AG08395 (cell line): ENCODE data around the gene HAAO.
A peak's percentile ranks its signal among the peaks of the same experiment; 100 is the strongest.
"Not testable (repeated sequence)": the region's sequence is repeated elsewhere in the genome, so short reads cannot be mapped to it uniquely, and the experiment has no call there.

Experiments used
- DNase-seq: peaks from one replicate; pipeline ENCODE4 v3.0.0; 2012; ENCODE audit warnings: mixed read lengths, low spot score

Gene HAAO

DNA sequence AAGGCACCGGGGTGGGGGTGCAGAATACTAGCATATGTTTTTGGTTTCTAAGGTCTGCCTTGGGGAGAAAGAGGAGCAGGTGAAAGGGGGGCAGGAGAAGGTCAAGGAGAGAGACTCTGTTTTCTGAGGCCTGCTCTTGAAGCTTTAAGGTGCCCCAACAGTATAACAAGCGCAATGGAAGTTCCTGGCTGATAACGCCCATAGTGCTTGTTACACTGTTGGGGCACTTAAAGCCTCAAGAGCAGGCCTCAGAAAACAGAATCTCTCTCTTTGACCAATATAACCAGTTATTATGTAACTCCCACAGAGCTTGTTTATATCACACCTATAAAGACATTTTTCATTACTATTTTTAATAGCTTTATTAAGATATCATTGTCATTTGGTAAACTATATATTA lies 45.0 kb downstream of the HAAO start:
- no peak for DNase-seq

DNA sequence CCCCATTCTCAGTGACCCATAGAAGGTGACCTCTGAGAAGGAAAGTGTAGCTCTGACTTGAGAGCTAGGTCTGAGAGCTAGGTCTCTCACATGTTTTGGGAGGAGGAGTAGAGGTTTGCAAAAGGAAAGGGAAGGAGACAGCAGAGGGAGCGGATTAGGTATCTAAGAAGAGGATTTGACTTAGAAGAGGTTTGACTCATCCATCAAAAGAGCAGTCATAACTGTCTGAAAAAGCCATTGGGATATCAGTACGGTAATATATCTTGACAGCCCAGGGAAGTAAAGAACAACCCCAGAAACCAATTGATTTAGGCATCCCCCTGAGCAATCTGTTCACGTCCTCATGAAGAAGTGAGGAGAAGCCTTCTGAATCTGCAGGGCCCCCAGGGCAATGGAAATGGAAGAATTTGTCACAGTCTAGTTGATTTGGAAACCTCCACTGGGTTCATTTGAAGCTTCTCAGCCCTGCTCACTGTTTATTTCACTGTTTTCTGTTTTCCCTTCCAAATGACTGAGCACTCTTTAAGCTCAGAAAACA lies 47.8 kb downstream of the HAAO start:
- no peak for DNase-seq

DNA sequence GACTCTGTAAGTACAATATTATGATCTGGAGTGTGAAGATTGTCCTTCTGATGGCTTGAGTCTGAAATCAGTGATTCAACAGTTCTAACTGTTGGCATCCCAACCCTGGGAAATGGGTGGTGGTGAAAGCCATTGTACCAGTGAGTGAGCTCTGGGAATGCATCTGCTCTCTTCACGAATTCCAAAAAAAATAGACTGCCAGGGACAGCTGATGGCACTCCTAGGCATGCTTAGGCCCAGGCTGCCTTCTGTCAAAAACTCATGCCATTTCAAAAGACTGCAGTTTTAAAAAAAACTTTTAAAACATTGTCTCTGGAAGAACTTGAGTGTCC lies 48.8 kb downstream of the HAAO start:
- DNase-seq: no peak

DNA sequence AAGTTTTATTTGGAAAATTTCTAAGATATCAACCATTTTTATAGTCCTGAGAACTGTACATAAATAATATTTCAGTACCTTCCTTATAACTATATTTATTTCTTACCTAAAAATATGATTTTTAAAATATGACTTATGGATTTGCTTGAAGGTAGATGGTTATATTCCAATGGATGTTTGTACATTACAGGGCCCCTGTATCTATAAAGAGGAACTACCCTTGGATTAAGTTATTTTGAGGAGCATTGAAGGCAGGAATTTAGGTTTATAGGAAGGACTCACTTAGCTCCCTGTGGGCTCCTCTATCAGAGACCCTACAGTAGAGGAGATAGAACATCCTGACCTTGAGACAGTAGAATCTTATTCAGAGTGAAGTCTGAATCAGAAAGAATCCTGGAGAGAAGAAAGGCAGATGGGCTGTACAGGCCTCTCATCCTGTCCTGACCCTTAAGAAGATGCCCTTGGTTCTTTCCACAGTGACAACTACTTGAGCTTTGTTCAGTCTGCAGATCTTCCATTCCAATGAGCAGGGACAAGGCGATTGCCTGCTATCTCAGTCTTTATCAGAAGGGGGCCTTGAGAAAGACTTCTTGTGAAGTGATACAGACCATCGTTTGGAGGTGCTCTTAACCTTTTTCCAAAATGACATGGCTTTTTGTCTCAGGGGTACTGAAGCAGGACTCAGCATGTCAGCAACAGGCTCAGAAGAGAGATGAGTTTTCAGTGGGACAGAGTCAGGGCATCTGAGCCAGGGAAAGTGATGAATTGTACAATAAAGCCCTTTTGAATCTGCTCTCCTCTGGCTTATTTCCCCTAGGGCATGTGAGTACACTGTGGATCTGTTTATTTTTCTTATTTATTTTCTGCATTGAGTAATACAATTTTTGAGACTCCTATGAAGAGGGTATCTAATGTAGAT lies 49.4 kb downstream of the HAAO start:
- no peak for DNase-seq

DNA sequence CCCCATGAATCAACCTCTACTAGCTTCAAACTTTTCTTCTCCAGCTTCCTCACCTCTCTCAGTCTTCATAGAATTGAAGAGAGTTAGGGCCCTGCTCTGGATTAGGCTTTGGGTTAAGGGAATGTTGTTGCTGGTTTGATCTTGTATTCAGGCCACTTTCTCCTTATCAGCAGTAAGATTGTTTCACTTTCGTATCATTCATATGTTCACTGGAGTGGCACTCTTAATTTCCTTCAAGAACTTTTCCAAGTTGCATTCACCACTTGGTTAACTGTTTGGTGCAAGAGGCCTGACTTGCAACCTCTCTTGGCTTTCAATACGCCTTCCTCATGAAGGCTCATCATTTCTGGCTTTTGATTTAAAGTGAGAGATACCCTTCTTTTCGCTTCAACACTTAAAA lies 51.2 kb downstream of the HAAO start:
- no peak for DNase-seq

DNA sequence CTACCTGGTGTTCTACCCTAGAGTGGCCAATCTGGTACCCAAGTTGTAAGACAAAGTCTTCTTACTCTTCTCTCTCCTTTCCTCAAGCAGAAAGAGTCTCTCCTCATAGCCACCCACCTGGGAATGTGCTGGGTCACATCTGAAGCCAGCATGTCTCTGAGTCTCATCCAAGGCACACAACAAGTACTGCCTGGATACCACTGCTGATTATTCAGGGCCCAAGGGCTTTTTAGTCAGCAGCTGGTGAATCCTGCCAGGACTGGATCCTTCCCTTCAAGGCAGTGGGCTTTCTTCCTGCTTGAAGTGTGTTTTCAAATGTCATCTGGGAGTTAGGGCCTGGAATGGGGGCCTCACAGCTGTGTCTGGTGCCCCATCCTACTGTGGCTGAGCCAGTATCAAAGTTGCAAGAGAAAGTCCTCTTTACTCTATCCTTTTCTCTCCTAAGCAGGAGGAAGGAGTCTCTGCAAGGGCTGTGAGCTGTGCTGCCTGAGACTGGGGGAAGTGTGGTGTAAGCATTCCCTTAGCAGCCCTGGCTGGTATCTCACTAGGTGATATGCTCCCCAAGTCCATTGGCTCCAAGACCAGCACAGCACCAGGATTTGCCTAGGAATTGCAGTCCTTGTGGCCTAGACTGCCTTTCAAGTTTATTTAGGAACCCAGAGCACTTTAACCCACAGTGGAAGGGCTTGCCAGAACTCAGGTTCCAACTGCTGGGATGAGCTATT lies 55.6 kb downstream of the HAAO start:
- DNase-seq: no peak

DNA sequence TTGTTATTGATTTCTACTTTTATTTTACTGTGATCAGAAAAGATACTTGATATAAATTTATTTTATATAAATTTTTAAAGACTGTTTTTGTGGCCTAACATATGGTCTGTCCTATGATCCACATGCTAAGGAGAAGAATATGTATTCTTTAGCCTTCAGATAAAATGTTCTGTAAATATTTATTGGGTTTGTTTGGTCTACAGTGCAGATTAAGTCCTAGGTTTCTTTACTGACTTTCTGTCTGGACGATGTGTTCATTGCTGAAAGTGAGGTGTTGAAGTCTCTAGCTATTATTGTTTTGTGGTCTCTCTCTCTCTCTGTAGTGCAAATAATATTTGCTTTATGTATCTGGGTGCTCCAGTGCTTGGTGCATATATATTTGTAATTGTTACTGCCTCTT lies 58.5 kb downstream of the HAAO start:
- DNase-seq: no peak

DNA sequence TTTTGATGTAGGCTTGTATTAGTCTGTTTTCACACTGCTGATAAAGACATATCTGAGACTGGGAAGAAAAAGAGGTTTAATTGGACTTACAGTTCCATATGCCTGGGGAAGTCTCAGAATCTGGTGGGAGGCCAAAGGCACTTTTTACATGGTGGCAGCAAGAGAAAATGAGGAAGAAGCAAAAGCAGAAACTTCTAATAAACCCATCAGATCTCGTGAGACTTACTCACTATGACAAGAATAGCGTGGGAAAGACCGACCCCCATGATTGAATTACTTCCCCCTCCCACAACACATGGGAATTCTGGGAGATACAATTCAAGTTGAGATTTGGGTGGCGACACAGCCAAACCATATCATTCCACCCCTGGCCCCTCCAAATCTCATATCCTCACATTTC lies 61.1 kb downstream of the HAAO start:
- DNase-seq: not testable (repeated sequence)

DNA sequence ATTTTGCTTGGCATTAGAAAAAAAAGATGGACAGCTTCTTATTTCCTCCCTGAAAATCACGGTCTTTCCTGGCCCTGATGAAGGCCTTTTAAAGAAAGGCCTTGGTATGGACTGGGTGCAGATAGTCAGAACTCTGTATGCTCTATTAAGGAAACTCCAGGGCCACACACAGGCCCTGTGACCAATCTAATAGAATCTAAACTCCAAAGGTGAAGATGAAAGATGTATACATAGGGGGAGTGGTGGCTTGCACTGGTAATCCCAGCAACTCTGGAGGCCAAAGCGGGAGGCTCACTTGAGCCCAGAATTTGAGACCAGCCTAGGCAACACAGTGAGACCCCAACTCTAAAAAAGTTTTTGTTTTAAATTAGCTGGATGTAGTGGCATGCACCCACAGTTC lies 65.7 kb downstream of the HAAO start:
- no peak for DNase-seq

DNA sequence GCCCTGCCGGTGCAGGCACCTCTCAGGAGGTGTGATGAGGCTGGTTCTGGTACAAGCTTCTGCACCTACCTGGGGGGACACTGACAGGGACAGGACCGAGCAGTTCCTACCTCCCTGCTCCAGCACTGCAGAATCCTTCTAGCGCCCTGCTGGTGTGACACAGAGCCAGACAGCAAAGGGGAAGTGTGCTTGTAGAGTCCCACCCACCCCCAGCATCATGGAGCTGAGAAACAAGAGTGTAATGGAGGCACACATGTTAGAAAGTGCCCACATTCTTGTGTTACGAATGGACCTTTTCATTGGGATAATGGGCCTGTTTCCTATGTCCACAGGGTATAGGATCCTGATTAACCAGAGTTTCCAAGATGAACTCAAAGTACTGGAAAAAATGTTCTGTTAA lies 66.7 kb downstream of the HAAO start:
- DNase-seq: no peak

DNA sequence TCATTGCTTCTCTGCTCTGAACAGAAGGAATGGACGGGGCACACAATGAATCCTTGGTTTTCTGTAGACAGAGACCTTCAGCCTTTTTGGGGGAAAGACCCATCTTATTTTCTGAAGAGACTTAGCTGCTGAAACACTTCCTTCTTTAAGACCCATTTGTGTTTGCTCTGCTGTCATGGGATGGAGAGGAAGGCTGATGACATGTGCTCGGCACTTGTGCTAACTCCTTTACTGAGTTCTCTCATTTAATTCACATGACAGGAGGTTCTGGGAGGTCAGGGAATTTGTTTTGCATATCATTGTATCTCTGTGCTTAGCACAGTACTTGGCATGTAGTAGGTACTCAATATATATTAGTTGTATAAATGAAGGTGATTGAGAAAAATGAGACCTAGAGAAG lies 67.5 kb downstream of the HAAO start:
- DNase-seq: no peak

DNA sequence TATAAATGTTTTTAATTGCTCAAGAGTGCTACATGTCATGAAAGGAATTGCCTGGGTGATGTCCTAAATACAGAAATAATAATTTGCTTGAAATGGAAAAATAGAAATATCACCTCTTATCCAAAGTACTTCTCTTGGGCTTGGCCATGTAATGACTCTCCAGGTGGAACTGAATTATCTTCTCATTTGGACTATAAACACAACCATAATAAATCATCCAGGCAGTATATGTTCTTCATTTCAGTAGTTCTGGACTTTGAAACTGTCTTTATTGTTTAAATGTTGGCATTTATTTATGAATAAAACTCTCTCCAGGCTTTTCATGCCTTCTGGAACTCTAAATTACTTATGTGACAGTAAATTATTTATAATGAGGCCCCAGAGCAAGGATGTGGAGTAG lies 68.9 kb downstream of the HAAO start:
- DNase-seq: no peak

DNA sequence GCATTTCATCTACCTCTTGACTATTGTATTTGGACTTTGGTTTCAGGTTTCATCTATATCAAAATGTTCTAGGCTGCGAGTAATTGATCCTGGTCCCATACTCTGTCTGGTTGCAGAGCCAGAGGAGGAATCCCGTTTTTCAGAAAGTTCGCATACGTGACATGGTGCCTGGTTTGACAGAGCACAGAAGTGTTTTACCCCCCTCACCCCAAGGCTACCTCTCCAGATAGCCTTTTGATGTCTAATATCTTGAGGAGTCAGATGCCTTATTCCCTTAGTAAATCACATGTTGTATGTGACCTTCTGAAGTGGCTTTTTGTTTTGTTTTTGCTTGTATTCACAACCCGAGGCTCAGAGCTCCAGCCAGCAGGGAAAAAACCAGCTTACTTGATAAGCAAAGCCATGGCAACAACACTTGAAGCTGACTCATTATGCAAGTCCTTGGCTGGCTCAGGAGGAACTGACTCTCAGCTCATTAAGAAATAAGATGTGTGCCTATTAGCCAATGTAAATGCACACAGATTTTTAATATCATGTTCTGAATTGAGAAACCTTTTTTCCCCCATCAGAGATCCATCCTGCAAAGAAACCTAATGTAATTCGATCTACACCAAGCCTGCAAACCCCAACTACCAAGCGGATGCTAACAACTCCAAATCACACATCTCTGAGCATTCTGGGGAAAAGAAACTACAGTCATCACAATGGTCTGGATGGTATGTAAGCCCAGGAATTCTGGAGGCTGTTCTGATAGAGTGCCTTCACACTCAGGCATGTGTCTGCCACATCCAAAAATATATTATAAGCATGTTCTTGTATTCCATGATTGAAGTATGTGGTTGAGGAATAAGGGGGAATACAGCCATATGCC lies 69.8 kb downstream of the HAAO start:
- DNase-seq: peak; percentile 81

DNA sequence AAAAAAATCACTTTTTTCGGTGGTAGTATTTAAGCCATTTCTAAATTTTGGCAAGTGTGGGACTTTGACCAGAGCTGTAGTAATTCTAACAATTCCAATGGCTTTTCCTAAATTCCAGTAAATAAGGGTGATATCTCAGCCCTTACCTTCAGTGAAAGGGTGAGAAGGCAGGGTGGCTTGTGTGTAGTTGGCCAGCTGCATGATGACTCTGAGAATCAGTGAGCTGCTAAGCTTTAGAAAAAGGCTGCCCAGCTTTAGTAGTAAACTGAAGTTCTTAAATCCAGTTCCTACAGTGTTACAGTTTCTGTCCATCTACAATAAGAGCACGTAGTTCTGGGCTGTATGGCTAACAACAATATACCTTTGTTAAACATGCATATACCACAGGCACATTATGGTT lies 70.5 kb downstream of the HAAO start:
- no peak for DNase-seq
